SU-DHL-6 (cell line): ENCODE results near the gene FBXL3.

Experiments
- H2AFZ ChIP-seq: fragments of 200-600 bp; sonication (generic); 2 replicates; pipeline ENCODE4 v1.6.1; 2014; ENCODE audit warnings: low read depth, mild to moderate bottlenecking, moderate library complexity, mixed read lengths, antibody characterized with exemption, low read length; ENCODE audit not compliant: severe bottlenecking
- H3F3A ChIP-seq: fragments of 200-600 bp; shearing (Covaris generic); 2 replicates; pipeline ENCODE4 v1.6.0; 2016; ENCODE audit warnings: antibody characterized with exemption, mild to moderate bottlenecking; ENCODE audit not compliant: insufficient read depth
- H3K27ac ChIP-seq: fragments of 200-600 bp; sonication (generic); 2 replicates; pipeline ENCODE4 v1.5.1; 2016; ENCODE audit warnings: low read depth, mild to moderate bottlenecking, low read length, moderate library complexity, mixed read lengths
- H3K27me3 ChIP-seq: fragments of 200-600 bp; sonication (generic), shearing (Covaris generic); 2 replicates; pipeline ENCODE4 v1.6.0; 2014; ENCODE audit warnings: mild to moderate bottlenecking, low read length
- H3K36me3 ChIP-seq: fragments of 200-600 bp; sonication (generic); 2 replicates; pipeline ENCODE4 v1.6.1; 2014; ENCODE audit warnings: mild to moderate bottlenecking, low read length, mixed read lengths
- H3K4me2 ChIP-seq: fragments of 300-600, 200-600 bp; shearing (Covaris generic), sonication (generic); 2 replicates; pipeline ENCODE4 v1.6.0; 2014; ENCODE audit warnings: low read length, low read depth, mild to moderate bottlenecking; ENCODE audit not compliant: poor library complexity, severe bottlenecking
- H3K4me3 ChIP-seq: fragments of 200-600 bp; sonication (generic); 2 replicates; pipeline ENCODE4 v1.5.1; 2014; ENCODE audit warnings: antibody characterized with exemption, low read length, mild to moderate bottlenecking, mixed read lengths; ENCODE audit not compliant: insufficient read depth, poor library complexity, severe bottlenecking
- H3K79me2 ChIP-seq: fragments of 200-600 bp; sonication (generic); 2 replicates; pipeline ENCODE4 v1.6.1; 2014; ENCODE audit warnings: mild to moderate bottlenecking, low read length, moderate library complexity; ENCODE audit not compliant: insufficient read depth
- H3K9ac ChIP-seq: fragments of 200-600 bp; sonication (generic); 2 replicates; pipeline ENCODE4 v1.7.0; 2014; ENCODE audit warnings: mild to moderate bottlenecking, low read length
- H3K9me2 ChIP-seq: fragments of 200-600 bp; sonication (generic); replicated peaks from 2 replicates; pipeline ENCODE4 v1.6.1; 2014; ENCODE audit warnings: low read length; ENCODE audit not compliant: insufficient read depth
- H3K9me3 ChIP-seq: fragments of 200-600 bp; sonication (generic); 2 replicates; pipeline ENCODE4 v1.6.1; 2014; ENCODE audit warnings: low read length, mixed read lengths; ENCODE audit not compliant: insufficient read depth
- H4K20me1 ChIP-seq: fragments of 200-600 bp; sonication (generic); 2 replicates; pipeline ENCODE4 v1.6.1; 2014; ENCODE audit warnings: low read depth, mild to moderate bottlenecking, antibody characterized with exemption, low read length, moderate library complexity, mixed read lengths
- EZH2phosphoT487 ChIP-seq: fragments of 200-600 bp; sonication (generic), shearing (Covaris generic); conservative IDR thresholded peaks from 2 replicates; pipeline ENCODE4 v1.6.1; 2018; ENCODE audit warnings: mild to moderate bottlenecking, antibody characterized with exemption, low read length, moderate library complexity, mixed read lengths
- TF ChIP-seq, protein P1 (sequence below): fragments of 200-600 bp; sonication (generic); IDR thresholded peaks from one replicate; pipeline ENCODE4 v1.5.1; 2017; ENCODE audit warnings: antibody characterized with exemption, mild to moderate bottlenecking, low read length, moderate library complexity; ENCODE audit not compliant: insufficient read depth, poor library complexity, severe bottlenecking

The FBXL3 gene

DNA sequence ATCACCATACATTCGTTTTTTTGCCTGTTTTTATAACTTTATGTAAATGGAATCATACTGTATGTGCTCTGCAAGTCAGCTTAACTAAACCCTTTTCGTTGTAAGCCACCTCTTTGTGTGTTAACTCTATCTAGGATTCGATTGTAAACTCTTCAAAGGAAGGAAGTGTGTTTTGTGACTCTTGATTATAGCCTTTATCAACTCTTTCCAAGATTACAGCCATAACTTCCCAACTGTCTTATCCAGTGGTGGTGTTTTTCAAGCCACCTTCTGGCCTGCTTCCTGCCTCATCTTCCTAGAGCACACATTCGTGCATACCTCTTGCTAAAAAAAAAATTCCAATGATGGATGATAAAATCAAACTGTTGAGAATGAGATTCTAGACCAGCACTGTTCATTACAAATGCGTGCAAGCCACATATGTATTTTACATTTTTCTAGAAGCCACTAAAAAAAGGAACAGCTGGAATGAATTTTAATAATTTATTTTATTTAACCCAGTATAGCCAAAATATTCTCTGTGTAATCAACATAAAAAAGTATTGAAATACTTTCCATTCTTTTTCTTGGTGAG, 12.0 kb upstream of the FBXL3 start:
- Histone ChIP-seq H2AFZ (no peak overlapping the region), H4K20me1 (no peaks in the 10 kb centered on the region), H3K79me2 (no peaks in the 10 kb centered on the region), H3K27me3 (no peaks in the 10 kb centered on the region), H3K27ac (no peak overlapping the region), H3K36me3 (no peaks in the 10 kb centered on the region), H3K4me2 (no peak overlapping the region), H3K4me3 (no peak overlapping the region), H3F3A (0 out of 2 replicates have a peak, but pooled peaks cover 4% of the 10 kb centered on the region), H3K9me2 (no peaks in the 10 kb centered on the region), H3K9ac (no peak overlapping the region), H3K9me3 (no peaks in the 10 kb centered on the region)
- TF ChIP-seq EZH2phosphoT487: no peak
- TF ChIP-seq, protein P1, sequence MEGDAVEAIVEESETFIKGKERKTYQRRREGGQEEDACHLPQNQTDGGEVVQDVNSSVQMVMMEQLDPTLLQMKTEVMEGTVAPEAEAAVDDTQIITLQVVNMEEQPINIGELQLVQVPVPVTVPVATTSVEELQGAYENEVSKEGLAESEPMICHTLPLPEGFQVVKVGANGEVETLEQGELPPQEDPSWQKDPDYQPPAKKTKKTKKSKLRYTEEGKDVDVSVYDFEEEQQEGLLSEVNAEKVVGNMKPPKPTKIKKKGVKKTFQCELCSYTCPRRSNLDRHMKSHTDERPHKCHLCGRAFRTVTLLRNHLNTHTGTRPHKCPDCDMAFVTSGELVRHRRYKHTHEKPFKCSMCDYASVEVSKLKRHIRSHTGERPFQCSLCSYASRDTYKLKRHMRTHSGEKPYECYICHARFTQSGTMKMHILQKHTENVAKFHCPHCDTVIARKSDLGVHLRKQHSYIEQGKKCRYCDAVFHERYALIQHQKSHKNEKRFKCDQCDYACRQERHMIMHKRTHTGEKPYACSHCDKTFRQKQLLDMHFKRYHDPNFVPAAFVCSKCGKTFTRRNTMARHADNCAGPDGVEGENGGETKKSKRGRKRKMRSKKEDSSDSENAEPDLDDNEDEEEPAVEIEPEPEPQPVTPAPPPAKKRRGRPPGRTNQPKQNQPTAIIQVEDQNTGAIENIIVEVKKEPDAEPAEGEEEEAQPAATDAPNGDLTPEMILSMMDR: no peak

DNA sequence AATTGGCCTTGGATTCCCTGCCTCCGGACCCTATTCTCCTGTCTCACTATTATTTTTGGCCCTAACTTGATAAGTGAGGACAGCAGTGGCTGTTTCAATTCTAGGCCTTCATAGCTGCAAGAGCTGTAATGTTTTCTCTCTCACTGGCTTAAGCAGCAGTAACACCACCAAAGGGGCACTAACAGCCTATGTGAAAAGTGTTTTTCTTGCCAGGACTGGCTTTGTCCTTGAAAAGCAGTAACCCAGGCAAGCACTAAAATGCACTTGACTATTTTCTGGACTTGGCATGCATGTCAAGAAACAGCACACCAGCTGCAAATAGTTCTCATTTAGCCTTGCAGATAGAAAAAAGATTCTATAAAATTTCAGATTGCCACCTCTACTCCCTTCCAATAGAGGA, 9.3 kb upstream of the FBXL3 start:
- Histone ChIP-seq H3K27me3 (no peaks in the 10 kb centered on the region), H3K4me3 (no peak overlapping the region), H3K79me2 (no peaks in the 10 kb centered on the region), H3K9me2 (no peaks in the 10 kb centered on the region), H3F3A (no peaks in the 10 kb centered on the region), H2AFZ (no peak overlapping the region), H4K20me1 (no peaks in the 10 kb centered on the region), H3K9me3 (no peaks in the 10 kb centered on the region), H3K9ac (no peak overlapping the region), H3K27ac (no peak overlapping the region), H3K36me3 (no peaks in the 10 kb centered on the region), H3K4me2 (no peak overlapping the region)
- no peak for TF ChIP-seq EZH2phosphoT487
- TF ChIP-seq, protein P1: no peak

DNA sequence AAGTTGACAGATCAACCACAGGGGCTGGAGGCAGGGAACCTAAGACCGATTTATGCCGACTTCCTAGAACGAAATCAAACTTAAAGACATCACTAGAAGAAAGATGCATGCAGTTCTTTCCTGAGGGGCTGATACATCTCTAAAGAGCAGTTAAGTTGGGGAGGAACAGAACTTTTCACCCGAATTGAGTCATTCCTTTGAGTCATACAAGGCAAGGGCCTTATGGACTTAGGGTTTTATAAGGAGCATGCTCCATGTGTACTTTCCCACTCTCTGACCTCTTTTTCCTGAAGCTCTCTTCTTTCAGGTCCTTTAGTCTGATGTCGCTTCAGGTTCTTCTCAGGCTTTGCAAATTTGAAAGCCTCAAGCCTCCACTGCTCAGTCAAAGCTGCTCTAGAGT, 7.9 kb upstream of the FBXL3 start:
- Histone ChIP-seq H3K4me2 (no peak overlapping the region), H3K9me3 (no peaks in the 10 kb centered on the region), H3K79me2 (no peaks in the 10 kb centered on the region), H2AFZ (no peak overlapping the region), H3K27ac (no peak overlapping the region), H4K20me1 (no peaks in the 10 kb centered on the region), H3K27me3 (no peaks in the 10 kb centered on the region), H3K4me3 (no peak overlapping the region), H3F3A (no peaks in the 10 kb centered on the region), H3K36me3 (no peaks in the 10 kb centered on the region), H3K9ac (no peak overlapping the region), H3K9me2 (no peaks in the 10 kb centered on the region)
- TF ChIP-seq, protein P1: no peak
- no peak for TF ChIP-seq EZH2phosphoT487
